C4-2B (cell line): ENCODE results near the gene EIF3L.

Source experiments
- H3K27ac ChIP-seq: fragments of 450-650 bp; 2 replicates; pipeline ENCODE4 v1.5.1; 2017
- ZFX ChIP-seq: fragments of 450-650 bp; IDR thresholded peaks from 2 replicates; pipeline ENCODE4 v1.6.1; 2017
- TF ChIP-seq, protein P1 (sequence below): fragments of 450-650 bp; conservative IDR thresholded peaks from 2 replicates; pipeline ENCODE4 v1.5.1; 2017; ENCODE audit warnings: mild to moderate bottlenecking

Gene EIF3L

DNA sequence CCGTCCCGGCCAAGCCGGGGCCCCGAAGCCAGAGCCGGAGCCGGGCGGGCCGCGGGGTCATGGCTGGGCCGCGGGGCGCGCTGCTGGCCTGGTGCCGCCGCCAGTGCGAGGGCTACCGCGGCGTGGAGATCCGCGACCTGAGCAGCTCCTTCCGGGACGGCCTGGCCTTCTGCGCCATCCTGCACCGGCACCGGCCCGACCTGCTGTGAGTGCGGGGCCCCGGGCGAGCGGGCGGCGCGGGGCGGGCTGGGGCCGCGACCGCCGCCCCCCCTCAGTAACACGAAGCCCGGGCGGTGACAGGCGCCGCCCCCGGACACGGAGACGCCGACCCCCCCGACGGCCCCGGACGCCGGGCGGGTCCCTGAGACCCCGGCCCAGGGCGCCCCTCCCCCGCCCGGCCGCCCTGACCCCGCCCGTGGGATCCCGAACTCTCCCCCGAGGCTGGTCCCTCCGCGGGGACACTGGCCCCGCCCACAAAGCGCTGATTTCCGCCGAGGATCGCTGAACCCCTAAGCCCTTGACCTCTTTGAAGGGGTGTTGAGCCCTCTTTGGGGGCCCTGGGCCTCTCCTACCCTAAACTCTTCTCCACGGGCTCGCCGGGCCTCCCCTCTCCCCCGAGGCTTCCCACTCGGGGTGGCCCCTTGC, 57.3 kb downstream of the EIF3L start:
- peak overlapping the region; percentile 82 for H3K27ac ChIP-seq

DNA sequence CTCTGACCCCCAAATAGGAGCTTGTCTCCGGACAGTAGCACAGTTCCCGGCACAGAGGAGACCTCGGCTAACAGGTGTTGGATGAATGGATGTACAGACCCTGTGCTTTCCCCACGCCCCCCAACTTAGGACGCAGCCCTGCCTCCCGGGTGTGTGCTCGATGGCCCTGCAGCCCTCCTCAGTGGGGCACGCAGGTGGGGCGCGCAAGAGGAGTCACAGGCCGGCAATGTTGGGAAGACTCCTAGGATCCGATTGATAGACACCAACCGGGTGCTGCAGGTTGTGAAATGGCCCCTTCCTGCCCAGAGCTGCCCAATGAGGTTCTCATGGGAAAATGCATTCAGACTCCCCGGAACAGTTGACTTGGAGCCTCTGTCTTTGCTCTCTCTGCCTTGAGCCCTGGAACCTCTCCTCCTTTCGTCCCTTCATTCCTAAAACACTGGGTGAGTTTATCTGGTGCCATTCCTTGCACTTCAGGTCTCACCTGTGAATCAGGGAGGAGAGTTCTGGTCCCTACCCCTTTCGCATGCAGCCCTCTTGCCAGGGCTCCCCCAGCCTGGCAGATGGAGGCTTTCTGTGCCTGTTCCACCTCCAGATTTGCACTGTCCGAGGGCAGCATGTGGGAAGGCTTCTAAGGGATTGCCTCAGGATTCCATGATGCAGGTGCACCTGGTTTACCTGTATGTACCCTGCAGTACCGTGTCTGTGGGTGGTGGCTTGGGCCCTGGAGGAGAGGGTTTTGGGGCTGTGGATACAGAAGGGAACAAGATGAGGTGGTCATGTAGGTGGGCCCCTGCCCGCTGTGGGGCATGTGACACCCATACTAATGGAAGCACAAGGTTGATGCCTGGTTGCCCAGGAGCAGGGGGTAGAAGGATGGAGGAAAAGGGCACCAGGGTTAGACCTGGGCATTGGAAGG, 58.1 kb downstream of the EIF3L start:
- H3K27ac ChIP-seq: peak overlapping the region; percentile 82
- TF ChIP-seq ZFX: no peak
- TF ChIP-seq, protein P1, sequence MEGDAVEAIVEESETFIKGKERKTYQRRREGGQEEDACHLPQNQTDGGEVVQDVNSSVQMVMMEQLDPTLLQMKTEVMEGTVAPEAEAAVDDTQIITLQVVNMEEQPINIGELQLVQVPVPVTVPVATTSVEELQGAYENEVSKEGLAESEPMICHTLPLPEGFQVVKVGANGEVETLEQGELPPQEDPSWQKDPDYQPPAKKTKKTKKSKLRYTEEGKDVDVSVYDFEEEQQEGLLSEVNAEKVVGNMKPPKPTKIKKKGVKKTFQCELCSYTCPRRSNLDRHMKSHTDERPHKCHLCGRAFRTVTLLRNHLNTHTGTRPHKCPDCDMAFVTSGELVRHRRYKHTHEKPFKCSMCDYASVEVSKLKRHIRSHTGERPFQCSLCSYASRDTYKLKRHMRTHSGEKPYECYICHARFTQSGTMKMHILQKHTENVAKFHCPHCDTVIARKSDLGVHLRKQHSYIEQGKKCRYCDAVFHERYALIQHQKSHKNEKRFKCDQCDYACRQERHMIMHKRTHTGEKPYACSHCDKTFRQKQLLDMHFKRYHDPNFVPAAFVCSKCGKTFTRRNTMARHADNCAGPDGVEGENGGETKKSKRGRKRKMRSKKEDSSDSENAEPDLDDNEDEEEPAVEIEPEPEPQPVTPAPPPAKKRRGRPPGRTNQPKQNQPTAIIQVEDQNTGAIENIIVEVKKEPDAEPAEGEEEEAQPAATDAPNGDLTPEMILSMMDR: no peak

More for the DNA sequence above, 57.3 kb downstream of the EIF3L start:
- TF ChIP-seq ZFX: peak; percentile 93
- TF ChIP-seq, protein P1: no peak

DNA sequence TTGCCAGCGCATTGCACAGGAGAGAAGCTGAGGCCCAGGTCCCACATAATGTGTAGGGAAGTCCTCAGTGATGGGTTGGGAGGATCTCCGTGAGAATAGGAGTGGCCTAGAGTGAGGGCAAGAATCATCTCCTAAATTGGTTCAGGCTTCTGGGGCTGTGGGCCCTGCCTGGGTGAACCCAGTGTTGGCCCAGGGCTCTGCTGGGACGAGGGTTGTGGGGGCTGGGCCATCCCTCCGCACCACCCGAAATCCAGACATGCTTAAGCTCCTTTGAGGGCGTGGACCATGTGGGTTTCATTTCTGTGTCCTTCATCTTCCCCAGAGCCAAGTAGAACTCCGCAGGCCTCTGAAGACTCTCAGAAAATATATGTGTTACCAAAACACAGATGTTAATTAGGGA, 60.5 kb downstream of the EIF3L start:
- H3K27ac ChIP-seq: no peak overlapping the region
- TF ChIP-seq ZFX: no peak
- TF ChIP-seq, protein P1: no peak

DNA sequence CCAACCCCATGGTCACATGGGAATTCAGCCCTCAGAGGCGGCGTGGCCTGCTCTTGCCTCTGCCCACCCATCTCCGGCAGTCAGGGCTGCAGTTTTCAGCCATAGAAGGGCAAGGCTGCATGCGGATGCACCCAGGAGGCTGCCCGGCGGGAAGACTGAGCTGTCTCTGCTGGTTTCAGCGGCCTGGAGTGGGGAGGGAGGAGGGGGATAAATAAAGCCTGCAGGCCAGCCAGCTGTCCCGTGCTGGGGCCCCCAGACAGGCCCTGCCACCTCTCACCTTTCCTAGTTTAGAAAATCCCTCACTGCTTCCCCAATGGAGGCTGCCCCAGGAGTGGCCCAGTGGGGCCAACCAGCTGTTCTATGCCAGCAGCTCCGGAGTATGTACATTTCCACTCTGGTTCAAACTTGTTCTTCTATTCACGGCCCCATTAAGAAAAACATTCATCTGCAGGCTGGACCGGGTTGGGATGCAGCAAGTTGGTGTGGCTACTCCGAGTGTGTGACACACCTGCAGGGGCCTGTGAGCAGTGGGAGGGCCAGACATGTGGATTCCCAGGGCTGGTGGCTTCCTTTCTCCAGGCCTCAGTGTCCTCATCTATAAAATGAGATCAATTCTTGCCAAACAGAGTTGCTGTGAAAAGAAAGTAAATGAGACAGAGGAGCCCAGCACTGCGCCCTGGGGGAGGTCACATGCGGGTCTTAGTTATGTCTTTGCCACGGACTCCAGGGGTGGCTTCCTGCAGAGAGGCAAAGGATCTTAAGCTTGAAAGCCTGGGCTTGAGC, 61.9 kb downstream of the EIF3L start:
- no peak overlapping the region for H3K27ac ChIP-seq
- TF ChIP-seq, protein P1: no peak
- TF ChIP-seq ZFX: no peak

DNA sequence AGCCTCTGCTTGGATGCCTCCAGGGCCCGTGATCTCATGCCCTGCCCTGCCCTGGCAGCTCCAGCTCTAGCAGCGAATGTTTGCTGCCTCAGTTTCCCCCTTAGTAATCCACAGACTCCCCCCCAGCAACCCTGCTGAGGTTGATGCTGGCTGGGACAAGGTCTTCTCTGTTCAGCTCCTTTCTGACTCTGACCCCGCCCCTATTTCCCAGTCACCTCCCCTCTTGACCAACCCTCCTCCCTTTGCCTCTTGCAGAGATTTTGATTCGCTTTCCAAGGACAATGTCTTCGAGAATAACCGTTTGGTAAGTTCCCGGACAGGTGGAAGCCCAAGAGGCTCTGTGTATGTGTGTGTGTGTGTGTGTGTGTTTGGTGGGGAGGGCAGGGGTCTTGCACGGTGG, 62.5 kb downstream of the EIF3L start:
- TF ChIP-seq, protein P1: no peak
- TF ChIP-seq ZFX: no peak
- H3K27ac ChIP-seq: no peak overlapping the region

DNA sequence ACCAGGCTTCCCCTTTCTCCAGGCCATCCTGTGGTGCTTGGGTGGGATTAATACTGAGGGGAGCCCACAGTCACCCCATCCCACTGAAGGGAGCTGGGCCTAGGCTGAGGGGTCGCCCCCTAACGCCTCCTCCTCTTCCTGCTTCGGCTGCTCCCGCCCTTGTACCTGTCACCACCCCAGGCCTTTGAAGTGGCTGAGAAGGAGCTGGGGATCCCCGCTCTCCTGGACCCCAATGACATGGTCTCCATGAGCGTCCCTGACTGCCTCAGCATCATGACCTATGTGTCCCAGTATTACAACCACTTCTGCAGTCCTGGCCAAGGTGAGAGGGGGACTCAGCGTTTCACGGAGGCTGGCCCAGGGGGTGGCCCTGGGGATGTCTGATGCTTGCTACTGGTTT, 63.0 kb downstream of the EIF3L start:
- no peak overlapping the region for H3K27ac ChIP-seq
- TF ChIP-seq, protein P1: no peak
- TF ChIP-seq ZFX: no peak
